ENCODE measurements around the gene SYNJ1.
"Not testable (repeated sequence)": the region's sequence is repeated elsewhere in the genome, so short reads cannot be mapped to it uniquely, and the experiment has no call there.

Gene SYNJ1

GRCh38 chr21:32733356-32733755 lies 5.5 kb upstream of the SYNJ1 start:
- DNase-seq = no peak

GRCh38 chr21:32732544-32732943 lies 4.7 kb upstream of the SYNJ1 start:
- no peak for DNase-seq

DNA sequence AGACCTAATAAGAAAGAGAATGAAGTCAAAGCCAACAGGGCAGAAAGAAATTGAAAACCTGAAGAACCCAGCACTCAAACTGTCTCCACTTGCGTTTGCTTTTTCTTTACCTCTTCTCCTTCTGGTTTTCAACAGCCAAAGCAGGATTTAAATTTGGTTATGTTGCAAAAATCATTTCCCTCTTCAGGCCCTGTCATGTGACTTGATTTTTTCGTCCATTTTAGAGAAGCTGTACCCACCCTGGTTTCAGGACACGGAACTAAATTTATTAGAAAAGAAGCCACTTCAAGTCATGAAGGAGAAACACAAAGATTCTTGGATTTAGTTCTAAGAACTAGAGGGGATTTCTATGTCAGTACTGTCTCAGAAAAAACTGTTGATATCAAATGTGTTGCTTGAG lies 1.0 kb upstream of the SYNJ1 start:
- no peak for DNase-seq

GRCh38 chr21:32728456-32728839 lies 635 bp upstream of the SYNJ1 start:
- DNase-seq = peak in 1 of 2 experiments; percentile 76

DNA sequence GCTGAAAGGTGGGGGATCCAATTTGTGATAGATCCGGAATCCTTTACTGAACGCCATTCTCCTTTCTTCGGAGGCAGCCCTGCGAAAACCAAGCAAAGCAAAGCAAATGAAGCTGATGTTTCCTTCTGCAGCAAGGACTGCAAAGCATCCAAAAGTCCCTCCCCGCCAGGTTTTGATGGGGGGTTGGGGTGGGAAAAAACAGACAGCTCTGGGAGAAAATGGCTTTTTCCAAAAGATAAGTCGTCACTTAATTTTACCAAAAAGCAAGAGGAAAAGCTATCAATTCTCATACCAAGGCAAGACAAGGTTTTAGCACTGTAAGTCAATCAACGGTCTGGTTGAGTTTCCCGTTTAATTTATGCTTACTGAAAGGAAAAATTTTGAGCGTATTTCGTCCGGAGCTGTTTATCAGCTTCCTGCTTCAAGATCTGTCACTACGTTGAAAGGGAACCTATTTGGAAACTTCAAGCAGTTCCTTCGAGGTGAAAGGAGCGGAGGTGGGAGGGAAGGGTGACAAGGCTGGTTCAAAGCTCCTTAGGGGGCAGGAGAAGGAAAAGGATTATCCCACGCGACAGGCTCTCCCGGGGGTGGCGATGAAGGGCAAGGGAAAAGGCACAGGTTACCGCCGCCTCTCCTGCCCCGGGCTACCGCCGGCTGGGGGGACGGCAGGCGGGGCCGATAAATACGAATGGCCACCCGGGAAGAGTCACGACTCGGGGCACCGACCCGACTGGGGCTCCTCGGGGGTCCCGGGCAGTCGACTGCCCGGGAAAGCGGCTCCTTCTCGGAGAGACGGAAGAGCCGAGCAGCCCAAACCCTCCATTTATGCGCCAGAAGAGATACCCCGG lies 750 bp downstream of the SYNJ1 start:
- DNase-seq = peak; percentile 47 to 52

- DNase-seq = no peak
Observed at GRCh38 chr21:32719085-32719484, 8.7 kb downstream of the SYNJ1 start.

GRCh38 chr21:32717851-32718316 lies 9.9 kb downstream of the SYNJ1 start:
- DNase-seq = peak; percentile 63 to 70

DNA sequence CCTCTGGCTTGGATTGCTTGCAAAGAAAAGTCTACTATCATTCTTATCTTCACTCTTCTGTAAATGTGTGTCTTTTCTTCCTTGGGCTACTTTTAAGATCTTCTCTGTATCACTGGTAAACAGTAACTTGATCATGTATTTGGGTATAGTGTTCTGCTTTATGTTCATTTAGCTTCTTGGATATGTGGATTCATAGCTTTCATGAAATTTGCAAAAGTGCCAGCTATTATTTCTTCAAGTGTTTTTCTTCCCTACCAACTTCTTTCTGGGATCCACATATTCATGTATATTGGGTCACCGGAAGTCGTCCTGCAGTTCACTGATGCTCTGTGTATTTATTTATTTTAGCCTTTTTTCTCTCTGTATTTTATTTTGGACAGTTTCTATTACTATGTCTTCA lies 11.3 kb downstream of the SYNJ1 start:
- DNase-seq = no peak

- no peak for DNase-seq
Observed at GRCh38 chr21:32713726-32714125, 14.1 kb downstream of the SYNJ1 start.

- DNase-seq = no peak
Observed at GRCh38 chr21:32712641-32713040, 15.2 kb downstream of the SYNJ1 start.

- DNase-seq = no peak
Observed at GRCh38 chr21:32712043-32712442, 15.8 kb downstream of the SYNJ1 start.

- DNase-seq = no peak
Observed at GRCh38 chr21:32710987-32711386, 16.8 kb downstream of the SYNJ1 start.

- DNase-seq = no peak
Observed at GRCh38 chr21:32710069-32710784, 17.6 kb downstream of the SYNJ1 start.

GRCh38 chr21:32708069-32708468 lies 19.7 kb downstream of the SYNJ1 start:
- no peak for DNase-seq

GRCh38 chr21:32705901-32706300 lies 21.9 kb downstream of the SYNJ1 start:
- DNase-seq = no peak

DNA sequence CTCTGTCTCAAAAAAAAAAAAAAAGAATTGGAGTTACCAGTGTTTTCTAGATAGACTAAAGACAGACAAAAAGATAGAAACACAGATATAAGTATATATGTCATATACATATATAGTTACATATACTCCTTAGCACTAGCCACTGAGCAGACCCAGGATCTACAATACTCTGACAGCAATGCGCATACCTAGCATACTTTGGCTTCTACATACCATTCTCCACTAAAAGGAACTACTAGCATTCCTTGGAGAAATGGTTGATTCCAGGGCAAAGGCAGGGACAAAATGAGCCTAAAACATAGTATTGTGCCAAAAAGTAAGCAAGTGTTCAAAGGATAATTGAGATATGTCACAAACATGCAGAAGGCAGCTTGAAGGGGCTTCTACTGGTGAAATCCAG lies 22.7 kb downstream of the SYNJ1 start:
- DNase-seq = no peak

DNA sequence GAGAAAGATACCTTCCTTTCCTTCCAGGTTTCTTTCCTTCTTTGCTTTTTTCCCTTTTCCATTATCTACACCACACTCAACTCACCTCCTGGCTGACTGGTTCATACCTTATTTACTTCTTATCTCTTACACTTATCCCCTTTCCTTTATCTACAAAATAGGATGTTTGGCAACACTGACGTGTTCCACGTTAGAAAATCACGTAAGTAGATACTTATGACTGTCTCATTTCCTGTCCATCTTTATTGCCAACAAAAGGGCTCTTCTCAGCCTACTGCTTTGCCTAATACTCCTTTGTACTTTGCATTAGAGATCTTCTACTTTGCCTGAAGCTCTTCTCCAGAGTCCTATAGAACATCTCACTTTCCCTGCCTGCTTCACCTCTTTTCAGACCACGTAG lies 25.1 kb downstream of the SYNJ1 start:
- DNase-seq = no peak

GRCh38 chr21:32698971-32699693 lies 28.7 kb downstream of the SYNJ1 start:
- no peak for DNase-seq

DNA sequence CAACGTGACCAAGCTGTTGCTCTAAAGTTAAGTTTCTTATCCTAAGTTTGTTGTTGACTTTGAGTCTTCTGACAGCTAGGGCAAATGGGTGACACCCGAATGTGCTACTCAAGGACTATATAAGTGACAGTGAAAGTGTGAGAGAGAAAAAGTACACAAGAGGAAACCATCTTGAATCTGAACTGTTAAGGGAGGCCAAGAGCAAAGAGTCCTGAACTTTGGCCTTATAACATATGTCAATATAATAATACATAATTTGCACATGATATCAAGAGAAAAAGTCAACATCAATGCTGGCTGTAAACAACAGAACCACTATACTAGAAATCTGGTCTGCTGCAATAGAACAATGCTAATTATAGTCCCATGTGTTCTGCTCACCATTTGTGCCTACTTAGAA lies 29.5 kb downstream of the SYNJ1 start:
- no peak for DNase-seq

- not testable (repeated sequence) for DNase-seq
Observed at GRCh38 chr21:32695482-32695881, 32.3 kb downstream of the SYNJ1 start.

GRCh38 chr21:32693581-32693980 lies 34.2 kb downstream of the SYNJ1 start:
- DNase-seq = no peak

DNA sequence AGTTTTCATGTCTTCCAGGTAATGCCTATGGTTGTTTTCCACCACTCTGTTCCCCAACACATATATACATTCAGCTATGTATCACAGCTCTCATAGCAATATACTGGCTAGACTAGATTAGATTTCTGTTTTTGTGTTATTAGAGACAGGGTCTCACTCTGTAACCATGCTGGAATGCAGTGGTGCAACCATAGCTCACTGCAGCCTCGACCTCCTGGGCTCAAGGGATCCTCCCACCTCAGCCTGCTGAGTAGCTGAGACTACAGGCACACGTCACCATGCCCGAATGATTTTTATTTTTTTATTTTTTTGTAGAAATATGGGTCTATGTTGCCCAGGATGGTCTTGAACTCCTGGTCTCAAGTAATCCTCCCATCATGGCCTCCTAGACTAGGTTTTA lies 37.7 kb downstream of the SYNJ1 start:
- DNase-seq = no peak

GRCh38 chr21:32687643-32688345 lies 40.0 kb downstream of the SYNJ1 start:
- DNase-seq = peak in 1 of 2 experiments; percentile 14

Data from Kasumi-1 (cell line).